ENCODE data around the gene CD84. TPM values are rescaled to one million over a fixed set of nuclear protein-coding genes. Genes with fewer than 3 reads are reported as not detected.

CD84 gene
- polyA plus RNA-seq, 3 donors: 14.5 to 33.5 (median 31.8) TPM

- Histone ChIP-seq H3K79me2 (ENCODE audit: insufficient read depth, low read length) (no peaks in the 10 kb centered on the region), H3K27ac (ENCODE audit: low read depth in 1 of 2, low read length in 2 of 2) (no peak overlapping the region), H3K4me1 (ENCODE audit: control insufficient read depth in 1 of 2, insufficient read depth in 2 of 2, low read length in 2 of 2) (peaks cover 4 to 6% of the 10 kb centered on the region in 2 donors), H3K36me3 (replicated peaks in 1 of 2; ENCODE audit: control insufficient read depth in 1 of 2, insufficient read depth in 2 of 2, low read length in 2 of 2) (no peaks in the 10 kb centered on the region), H3K9me3 (replicated peaks in 1 of 2; ENCODE audit: control insufficient read depth in 1 of 2, insufficient read depth in 1 of 2, low read length in 2 of 2) (no peaks in the 10 kb centered on the region), H2AFZ (ENCODE audit: insufficient read depth, low read depth, low read length, poor library complexity, severe bottlenecking) (no peak overlapping the region), H3K4me2 (replicated peaks; ENCODE audit: extremely low read depth, low read length, poor library complexity, severe bottlenecking) (no peak overlapping the region), H4K20me1 (ENCODE audit: insufficient read depth, low read length) (no peaks in the 10 kb centered on the region), H3K4me3 (replicated peaks in 1 of 3; ENCODE audit: low read depth in 2 of 3, low read length in 3 of 3) (no peak overlapping the region), H3K27me3 (ENCODE audit: control insufficient read depth in 2 of 2, insufficient read depth in 2 of 2, low read length in 2 of 2) (no peaks in the 10 kb centered on the region), H3K9ac (ENCODE audit: insufficient read depth, low read length, poor library complexity, severe bottlenecking) (no peak overlapping the region)
- Mint-ChIP-seq H3K27ac (peak overlapping the region in 1 of 7 donors; percentile 29), H3K36me3 (no peaks in the 10 kb centered on the region), H3K4me3 (no peak overlapping the region), H3K4me1 (peaks cover 4% of the 10 kb centered on the region), H3K9me3 (peaks cover 0 to 4% (median 2%) of the 10 kb centered on the region in 7 donors), H3K27me3 (ENCODE audit: low read depth in 3 of 3) (peaks cover 0 to 5% (median 2%) of the 10 kb centered on the region in 3 donors)
- intact Hi-C loops (cut with micrococcal nuclease): loop anchor here in 1 of 2 donors (5.0 kb wide), 1 partner anchor 42 kb away; no protein-coding TSS in a partner anchor
- WGBS (ENCODE audit: insufficient coverage): no CpG with 5 or more reads among the region's 2 CpGs
- TF ChIP-seq CTCF (IDR thresholded peaks at IDR 0.05): no peak
- no peak for DNase-seq
Measured at GRCh38 chr1:160615660-160616059, 36.4 kb upstream of the CD84 start.

GRCh38 chr1:160614410-160614809 lies 35.1 kb upstream of the CD84 start:
- H3K79me2 ChIP-seq (ENCODE audit: insufficient read depth, low read length): no peaks in the 10 kb centered on the region
- H3K4me1 Mint-ChIP-seq: peaks cover 4% of the 10 kb centered on the region
- no peak for TF ChIP-seq CTCF (IDR thresholded peaks at IDR 0.05)
- H3K4me3 Mint-ChIP-seq: no peak overlapping the region
- peaks cover 4 to 6% of the 10 kb centered on the region in 2 donors for H3K4me1 ChIP-seq (ENCODE audit: control insufficient read depth in 1 of 2, insufficient read depth in 2 of 2, low read length in 2 of 2)
- no peak for DNase-seq
- no peak overlapping the region for H3K4me3 ChIP-seq (replicated peaks in 1 of 3; ENCODE audit: low read depth in 2 of 3, low read length in 3 of 3)
- H3K4me2 ChIP-seq (replicated peaks; ENCODE audit: extremely low read depth, low read length, poor library complexity, severe bottlenecking): no peak overlapping the region
- H3K27ac Mint-ChIP-seq: no peak overlapping the region
- H3K9me3 ChIP-seq (replicated peaks in 1 of 2; ENCODE audit: control insufficient read depth in 1 of 2, insufficient read depth in 1 of 2, low read length in 2 of 2): no peaks in the 10 kb centered on the region
- no peak overlapping the region for H2AFZ ChIP-seq (ENCODE audit: insufficient read depth, low read depth, low read length, poor library complexity, severe bottlenecking)
- WGBS (ENCODE audit: insufficient coverage): no CpG with 5 or more reads among the region's 5 CpGs
- H3K27me3 ChIP-seq (ENCODE audit: control insufficient read depth in 2 of 2, insufficient read depth in 2 of 2, low read length in 2 of 2): no peaks in the 10 kb centered on the region
- intact Hi-C loops (cut with micrococcal nuclease): no loop called here
- H3K27me3 Mint-ChIP-seq (ENCODE audit: low read depth in 3 of 3): peaks cover 0 to 5% (median 2%) of the 10 kb centered on the region in 3 donors
- H3K36me3 Mint-ChIP-seq: no peaks in the 10 kb centered on the region
- H3K36me3 ChIP-seq (replicated peaks in 1 of 2; ENCODE audit: control insufficient read depth in 1 of 2, insufficient read depth in 2 of 2, low read length in 2 of 2): no peaks in the 10 kb centered on the region
- H4K20me1 ChIP-seq (ENCODE audit: insufficient read depth, low read length): no peaks in the 10 kb centered on the region
- H3K9me3 Mint-ChIP-seq: peaks cover 0 to 4% (median 2%) of the 10 kb centered on the region in 7 donors
- H3K27ac ChIP-seq (ENCODE audit: low read depth in 1 of 2, low read length in 2 of 2): no peak overlapping the region
- H3K9ac ChIP-seq (ENCODE audit: insufficient read depth, low read length, poor library complexity, severe bottlenecking): no peak overlapping the region

Data from CD14-positive monocyte (primary cell).